Transverse colon (tissue), 4 donors: ENCODE data around the gene ANK3.

Source experiments
- POLR2A ChIP-seq: fragments of 450-650 bp; IDR thresholded peaks from one replicate; pipeline ENCODE4 v1.6.1; 2016; ENCODE audit warnings: antibody characterized with exemption, mild to moderate bottlenecking, moderate library complexity
- POLR2AphosphoS5 ChIP-seq, 3 donors: sonication (generic); formaldehyde crosslinking; IDR thresholded peaks; one replicate each; pipeline ENCODE4 v1.6.1; 2016; ENCODE audit warnings: antibody characterized with exemption in 3 of 3
- TF ChIP-seq, protein P1 (sequence below), 5 experiments: fragments of 200-600 bp in 3 of 5; fragments of 450-650 bp in 2 of 5; sonication (generic) in 3 of 5; IDR thresholded peaks; 1 replicate in 2 of 5; 2 replicates in 3 of 5; pipeline ENCODE4 v1.5.1; 2016 to 2017; ENCODE audit warnings: antibody characterized with exemption in 5 of 5, inconsistent platforms in 3 of 5, mild to moderate bottlenecking in 2 of 5, moderate library complexity in 1 of 5

DNA sequence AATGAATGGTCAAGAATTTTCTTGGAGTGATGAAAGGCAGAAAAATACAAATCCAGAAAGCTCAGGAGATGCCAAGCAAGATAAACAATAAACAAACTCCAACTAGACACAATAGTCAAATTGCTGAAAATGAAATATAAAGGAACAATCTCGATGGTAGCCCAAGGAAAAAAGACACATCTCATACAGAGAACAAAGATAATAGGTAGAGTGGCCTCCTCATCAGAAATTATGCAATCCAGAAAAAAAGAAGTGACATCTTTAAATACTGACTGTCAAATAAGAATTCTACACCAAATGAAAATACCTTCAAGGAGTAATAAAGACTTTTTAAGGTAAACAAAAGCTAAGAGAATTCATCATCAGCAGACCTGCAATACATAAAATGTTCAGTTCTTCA, 150.4 kb downstream of the ANK3 start:
- no peak for TF ChIP-seq POLR2A
- TF ChIP-seq, protein P1, sequence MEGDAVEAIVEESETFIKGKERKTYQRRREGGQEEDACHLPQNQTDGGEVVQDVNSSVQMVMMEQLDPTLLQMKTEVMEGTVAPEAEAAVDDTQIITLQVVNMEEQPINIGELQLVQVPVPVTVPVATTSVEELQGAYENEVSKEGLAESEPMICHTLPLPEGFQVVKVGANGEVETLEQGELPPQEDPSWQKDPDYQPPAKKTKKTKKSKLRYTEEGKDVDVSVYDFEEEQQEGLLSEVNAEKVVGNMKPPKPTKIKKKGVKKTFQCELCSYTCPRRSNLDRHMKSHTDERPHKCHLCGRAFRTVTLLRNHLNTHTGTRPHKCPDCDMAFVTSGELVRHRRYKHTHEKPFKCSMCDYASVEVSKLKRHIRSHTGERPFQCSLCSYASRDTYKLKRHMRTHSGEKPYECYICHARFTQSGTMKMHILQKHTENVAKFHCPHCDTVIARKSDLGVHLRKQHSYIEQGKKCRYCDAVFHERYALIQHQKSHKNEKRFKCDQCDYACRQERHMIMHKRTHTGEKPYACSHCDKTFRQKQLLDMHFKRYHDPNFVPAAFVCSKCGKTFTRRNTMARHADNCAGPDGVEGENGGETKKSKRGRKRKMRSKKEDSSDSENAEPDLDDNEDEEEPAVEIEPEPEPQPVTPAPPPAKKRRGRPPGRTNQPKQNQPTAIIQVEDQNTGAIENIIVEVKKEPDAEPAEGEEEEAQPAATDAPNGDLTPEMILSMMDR (IDR thresholded peaks at IDR 0.05): no peak
- no peak for TF ChIP-seq POLR2AphosphoS5 (IDR thresholded peaks at IDR 0.05)
